ENCODE results near the gene OR5T3. TPM values are rescaled to one million over a fixed set of nuclear protein-coding genes. Genes with fewer than 3 reads are reported as not detected.

The OR5T3 gene
- total and polyA plus RNA-seq, 12 donors: not detected

- no peaks in the 10 kb centered on the region for H3K36me3 ChIP-seq (replicated peaks in 1 of 2)
- H3K9me3 ChIP-seq (replicated peaks in 1 of 3): no peaks in the 10 kb centered on the region
- WGBS, 4 donors: 54 to 64% (median 62%) methylated on average over 3 of the region's 3 CpGs
- intact Hi-C loops (cut with DNase I): no loop called here
- no peak overlapping the region for H3K27ac ChIP-seq
- DNase-seq: no peak
- no peaks in the 10 kb centered on the region for H3K4me1 ChIP-seq (replicated peaks in 1 of 2)
- TF ChIP-seq POLR2A (IDR thresholded peaks at IDR 0.05): no peak
- TF ChIP-seq, protein P1, sequence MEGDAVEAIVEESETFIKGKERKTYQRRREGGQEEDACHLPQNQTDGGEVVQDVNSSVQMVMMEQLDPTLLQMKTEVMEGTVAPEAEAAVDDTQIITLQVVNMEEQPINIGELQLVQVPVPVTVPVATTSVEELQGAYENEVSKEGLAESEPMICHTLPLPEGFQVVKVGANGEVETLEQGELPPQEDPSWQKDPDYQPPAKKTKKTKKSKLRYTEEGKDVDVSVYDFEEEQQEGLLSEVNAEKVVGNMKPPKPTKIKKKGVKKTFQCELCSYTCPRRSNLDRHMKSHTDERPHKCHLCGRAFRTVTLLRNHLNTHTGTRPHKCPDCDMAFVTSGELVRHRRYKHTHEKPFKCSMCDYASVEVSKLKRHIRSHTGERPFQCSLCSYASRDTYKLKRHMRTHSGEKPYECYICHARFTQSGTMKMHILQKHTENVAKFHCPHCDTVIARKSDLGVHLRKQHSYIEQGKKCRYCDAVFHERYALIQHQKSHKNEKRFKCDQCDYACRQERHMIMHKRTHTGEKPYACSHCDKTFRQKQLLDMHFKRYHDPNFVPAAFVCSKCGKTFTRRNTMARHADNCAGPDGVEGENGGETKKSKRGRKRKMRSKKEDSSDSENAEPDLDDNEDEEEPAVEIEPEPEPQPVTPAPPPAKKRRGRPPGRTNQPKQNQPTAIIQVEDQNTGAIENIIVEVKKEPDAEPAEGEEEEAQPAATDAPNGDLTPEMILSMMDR (IDR thresholded peaks at IDR 0.05): no peak
- no peaks in the 10 kb centered on the region for H3K27me3 ChIP-seq
- H3K4me3 ChIP-seq: no peak overlapping the region
Measured at GRCh38 chr11:56271092-56271491, 19.0 kb downstream of the OR5T3 start.

DNA sequence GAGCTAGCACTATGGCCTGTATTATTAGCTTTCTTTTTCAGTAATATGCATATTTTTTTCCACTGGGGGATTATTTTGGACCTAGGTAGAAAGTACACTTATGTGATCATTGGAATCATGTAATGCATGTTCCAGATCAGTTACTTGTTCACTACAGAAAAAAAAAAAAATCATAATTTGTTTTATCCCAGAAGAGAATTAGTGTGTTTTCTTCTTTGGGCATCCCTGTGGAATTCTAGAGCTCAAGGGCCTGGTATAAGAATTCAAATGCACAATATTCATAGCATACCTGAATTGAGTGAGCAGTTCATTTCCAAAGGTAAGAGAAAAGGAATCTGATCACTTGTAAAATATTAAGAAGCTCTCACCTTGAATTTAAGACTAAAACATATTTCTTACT is 21.8 kb downstream of the OR5T3 start, which contains the start of gene OR5T1:
OR5T1 (plus strand) TSS at position 301 of the 400 bp plus-strand sequence. CDS start 1,485 bp downstream, outside the sequence.
- DNase-seq: no peak
- intact Hi-C loops (cut with DNase I): no loop called here
- no peak within 1 kb of the TSS for H3K27ac ChIP-seq
- H3K9me3 ChIP-seq (replicated peaks in 1 of 3): no peaks in the 10 kb centered on the region
- no peaks in the 10 kb centered on the region for H3K27me3 ChIP-seq
- no peaks in the 10 kb centered on the region for H3K36me3 ChIP-seq (replicated peaks in 1 of 2)
- H3K4me1 ChIP-seq (replicated peaks in 1 of 2): no peaks in the 10 kb centered on the region
- TF ChIP-seq, protein P1 (IDR thresholded peaks at IDR 0.05): no peak
- no peak for TF ChIP-seq POLR2A (IDR thresholded peaks at IDR 0.05)
- no peak within 1 kb of the TSS for H3K4me3 ChIP-seq

DNA sequence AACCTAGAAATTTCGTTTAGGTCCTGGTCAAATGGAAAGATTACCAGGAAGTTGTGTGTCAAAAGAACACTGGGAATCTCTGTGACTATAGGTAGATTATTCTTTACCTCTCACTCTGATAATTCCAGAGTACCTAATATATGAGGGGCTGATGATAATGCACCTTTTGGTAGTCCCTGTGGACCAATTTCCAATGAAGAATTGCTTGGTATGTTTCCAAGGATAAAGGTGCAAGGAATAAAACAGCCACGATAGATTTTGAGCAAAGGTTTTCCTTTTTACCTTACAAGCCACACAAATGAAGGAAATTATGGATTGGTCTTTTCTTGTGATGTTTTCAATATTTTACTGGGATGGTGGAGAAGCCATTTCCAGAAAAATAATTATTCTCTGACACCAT is 40.1 kb downstream of the OR5T3 start, which contains the start of gene OR8H1:
OR8H1 (minus strand) TSS at position 101 of the 400 bp plus-strand sequence. CDS start 1,192 bp downstream, outside the sequence.
- Histone ChIP-seq H3K27ac (no peak within 1 kb of the TSS), H3K9me3 (replicated peaks in 1 of 3) (no peaks in the 10 kb centered on the region), H3K4me1 (replicated peaks in 1 of 2) (no peaks in the 10 kb centered on the region), H3K36me3 (replicated peaks in 1 of 2) (no peaks in the 10 kb centered on the region), H3K4me3 (no peak within 1 kb of the TSS), H3K27me3 (no peaks in the 10 kb centered on the region)
- 57 to 64% (median 63%) methylated on average over 2 of the region's 2 CpGs for WGBS, 4 donors
- TF ChIP-seq POLR2A (IDR thresholded peaks at IDR 0.05): no peak
- TF ChIP-seq, protein P1 (IDR thresholded peaks at IDR 0.05): no peak
- intact Hi-C loops (cut with DNase I): no loop called here
- no peak for DNase-seq

GRCh38 chr11:56296898-56297297 is 44.8 kb downstream of the OR5T3 start:
- 70 to 89% (median 73%) methylated on average over 4 of the region's 4 CpGs for WGBS, 4 donors
- intact Hi-C loops (cut with DNase I): no loop called here
- H3K4me1 ChIP-seq (replicated peaks in 1 of 2): no peaks in the 10 kb centered on the region
- H3K4me3 ChIP-seq: no peak overlapping the region
- no peak overlapping the region for H3K27ac ChIP-seq
- no peak for DNase-seq
- H3K36me3 ChIP-seq (replicated peaks in 1 of 2): no peaks in the 10 kb centered on the region
- no peaks in the 10 kb centered on the region for H3K27me3 ChIP-seq
- H3K9me3 ChIP-seq (replicated peaks in 1 of 3): no peaks in the 10 kb centered on the region
- TF ChIP-seq, protein P1 (IDR thresholded peaks at IDR 0.05): no peak
- no peak for TF ChIP-seq POLR2A (IDR thresholded peaks at IDR 0.05)

Other genes starting within 250 kb of the OR5T3 start
- not detected for gene OR5AS1, start 224.6 kb upstream of the OR5T3 start, total RNA-seq
- not detected for gene OR5AS1, start 224.6 kb upstream of the OR5T3 start, polyA plus RNA-seq
- gene OR8I2, start 158.9 kb upstream of the OR5T3 start, total RNA-seq: not detected
- not detected for gene OR8I2, start 158.9 kb upstream of the OR5T3 start, polyA plus RNA-seq
- not detected for gene OR8H2, start 148.6 kb upstream of the OR5T3 start, total RNA-seq
- gene OR8H2, start 148.6 kb upstream of the OR5T3 start, polyA plus RNA-seq: not detected
- gene OR8H3, start 129.9 kb upstream of the OR5T3 start, total RNA-seq: not detected
- gene OR8H3, start 129.9 kb upstream of the OR5T3 start, polyA plus RNA-seq: not detected
- not detected for gene OR8J3, start 112.1 kb upstream of the OR5T3 start, total RNA-seq
- gene OR8J3, start 112.1 kb upstream of the OR5T3 start, polyA plus RNA-seq: not detected
- gene OR8K5, start 91.9 kb upstream of the OR5T3 start, total RNA-seq: not detected
- not detected for gene OR8K5, start 91.9 kb upstream of the OR5T3 start, polyA plus RNA-seq
- not detected for gene OR5J2, start 75.6 kb upstream of the OR5T3 start, total RNA-seq
- not detected for gene OR5J2, start 75.6 kb upstream of the OR5T3 start, polyA plus RNA-seq
- not detected for gene OR5T2, start 18.0 kb upstream of the OR5T3 start, total RNA-seq
- not detected for gene OR5T2, start 18.0 kb upstream of the OR5T3 start, polyA plus RNA-seq
- not detected for gene OR5T1, start 21.9 kb downstream of the OR5T3 start, total RNA-seq
- not detected for gene OR5T1, start 21.9 kb downstream of the OR5T3 start, polyA plus RNA-seq
- gene OR8H1, start 40.0 kb downstream of the OR5T3 start, total RNA-seq: not detected
- gene OR8H1, start 40.0 kb downstream of the OR5T3 start, polyA plus RNA-seq: not detected
- not detected for gene OR8K3, start 62.9 kb downstream of the OR5T3 start, total RNA-seq
- gene OR8K3, start 62.9 kb downstream of the OR5T3 start, polyA plus RNA-seq: not detected
- gene OR8K1, start 93.8 kb downstream of the OR5T3 start, total RNA-seq: not detected
- gene OR8K1, start 93.8 kb downstream of the OR5T3 start, polyA plus RNA-seq: not detected
- gene OR8J1, start 102.0 kb downstream of the OR5T3 start, total RNA-seq: not detected
- not detected for gene OR8J1, start 102.0 kb downstream of the OR5T3 start, polyA plus RNA-seq
- gene OR8U1, start 123.4 kb downstream of the OR5T3 start, total RNA-seq: not detected
- not detected for gene OR8U1, start 123.4 kb downstream of the OR5T3 start, polyA plus RNA-seq
- not detected for gene OR5AL1, start 160.4 kb downstream of the OR5T3 start, total RNA-seq
- not detected for gene OR5AL1, start 160.4 kb downstream of the OR5T3 start, polyA plus RNA-seq
- gene OR5M3, start 221.1 kb downstream of the OR5T3 start, total RNA-seq: not detected
- gene OR5M3, start 221.1 kb downstream of the OR5T3 start, polyA plus RNA-seq: not detected
- not detected for gene OR5M8, start 239.1 kb downstream of the OR5T3 start, total RNA-seq
- gene OR5M8, start 239.1 kb downstream of the OR5T3 start, polyA plus RNA-seq: not detected